Mesendoderm (in vitro differentiated cells): ENCODE data around the gene MESD.
A peak's percentile ranks its signal among the peaks of the same experiment; 100 is the strongest.

Experiments
- DNase-seq: peaks from one replicate; pipeline ENCODE4 v3.0.0; 2013
- H2AK5ac ChIP-seq: 2 replicates; pipeline ENCODE4 v1.6.1; 2013; ENCODE audit warnings: low read length, inconsistent platforms
- H2BK120ac ChIP-seq: 2 replicates; pipeline ENCODE4 v1.6.1; 2013; ENCODE audit warnings: low read depth, mild to moderate bottlenecking, low read length, moderate library complexity, mixed read lengths
- H2BK15ac ChIP-seq: replicated peaks from 2 replicates; pipeline ENCODE4 v1.6.1; 2013; ENCODE audit warnings: low read depth, mild to moderate bottlenecking, moderate library complexity
- H2BK5ac ChIP-seq: 2 replicates; pipeline ENCODE4 v1.6.1; 2013; ENCODE audit warnings: low read length, inconsistent platforms
- H3K18ac ChIP-seq: 2 replicates; pipeline ENCODE4 v1.6.1; 2013; ENCODE audit warnings: mild to moderate bottlenecking, low read length, mixed read lengths
- H3K23ac ChIP-seq: one replicate; pipeline ENCODE4 v1.6.1; 2013; ENCODE audit warnings: low read length
- H3K27ac ChIP-seq: 2 replicates; pipeline ENCODE4 v1.5.1; 2013; ENCODE audit warnings: low read depth, mild to moderate bottlenecking, inconsistent platforms, low read length, moderate library complexity
- H3K27me3 ChIP-seq: 2 replicates; pipeline ENCODE4 v1.6.1; 2013; ENCODE audit warnings: low read length, control low read depth, mild to moderate bottlenecking, inconsistent platforms; ENCODE audit not compliant: insufficient read depth, poor library complexity
- H3K36me3 ChIP-seq: 2 replicates; pipeline ENCODE4 v1.6.1; 2013; ENCODE audit warnings: low read length, inconsistent platforms; ENCODE audit not compliant: control insufficient read depth, insufficient read depth
- H3K4ac ChIP-seq: one replicate; pipeline ENCODE4 v1.6.1; 2013; ENCODE audit warnings: low read depth, mild to moderate bottlenecking, low read length, moderate library complexity
- H3K4me1 ChIP-seq: 2 replicates; pipeline ENCODE4 v1.6.1; 2013; ENCODE audit warnings: low read depth, low read length, inconsistent platforms; ENCODE audit not compliant: control insufficient read depth
- H3K4me2 ChIP-seq: 2 replicates; pipeline ENCODE4 v1.6.1; 2013; ENCODE audit warnings: low read length
- H3K4me3 ChIP-seq: 2 replicates; pipeline ENCODE4 v1.5.1; 2013; ENCODE audit warnings: mild to moderate bottlenecking, low read length
- H3K56ac ChIP-seq: one replicate; pipeline ENCODE4 v1.6.1; 2013; ENCODE audit warnings: low read length
- H3K79me1 ChIP-seq: 2 replicates; pipeline ENCODE4 v1.6.1; 2013; ENCODE audit warnings: low read length, inconsistent platforms
- H3K79me2 ChIP-seq: 2 replicates; pipeline ENCODE4 v1.6.1; 2013; ENCODE audit warnings: mild to moderate bottlenecking, low read length; ENCODE audit not compliant: control insufficient read depth, insufficient read depth
- H3K9ac ChIP-seq: 2 replicates; pipeline ENCODE4 v1.6.1; 2013; ENCODE audit warnings: low read length, inconsistent platforms
- H4K5ac ChIP-seq: one replicate; pipeline ENCODE4 v1.6.1; 2013; ENCODE audit warnings: low read length
- H4K8ac ChIP-seq: one replicate; pipeline ENCODE4 v1.6.1; 2013; ENCODE audit warnings: low read depth, mild to moderate bottlenecking, control low read depth, low read length, moderate library complexity
- WGBS: extraction: QIAGEN DNeasy Blood & Tissue Kit; methylation state at CpG from one replicate; pipeline ENCODE4 v1.1.7; 2013; ENCODE audit warnings: low lambda C conversion rate, missing lambda C conversion rate; ENCODE audit not compliant: insufficient coverage; ENCODE audit errors: extremely low coverage; 5-methylcytosine and 5-hydroxymethylcytosine counted together

The MESD gene

GRCh38 chr15:80923668-80924067, 66.0 kb downstream of the MESD start:
- H3K4me3 ChIP-seq, result no peak overlapping the region
- H2AK5ac ChIP-seq, result no peak overlapping the region
- no peak for DNase-seq
- no peak overlapping the region for H2BK5ac ChIP-seq
- no peak overlapping the region for H3K9ac ChIP-seq
- no peak overlapping the region for H2BK15ac ChIP-seq
- H3K79me2 ChIP-seq, result no peaks in the 10 kb centered on the region
- no peak overlapping the region for H3K4me2 ChIP-seq
- no peak overlapping the region for H3K4ac ChIP-seq
- no peaks in the 10 kb centered on the region for H3K36me3 ChIP-seq
- WGBS, result no CpG with 5 or more reads among the region's 6 CpGs
- H4K8ac ChIP-seq, result no peak overlapping the region
- H3K4me1 ChIP-seq, result no peaks in the 10 kb centered on the region
- H2BK120ac ChIP-seq, result no peak overlapping the region
- H3K18ac ChIP-seq, result no peak overlapping the region
- H3K27ac ChIP-seq, result no peak overlapping the region
- no peak overlapping the region for H3K56ac ChIP-seq
- H3K23ac ChIP-seq, result no peak overlapping the region
- H3K79me1 ChIP-seq, result no peaks in the 10 kb centered on the region
- no peaks in the 10 kb centered on the region for H3K27me3 ChIP-seq
- H4K5ac ChIP-seq, result no peak overlapping the region

GRCh38 chr15:80921736-80922410, 67.7 kb downstream of the MESD start:
- no peaks in the 10 kb centered on the region for H3K4me1 ChIP-seq
- H3K4me2 ChIP-seq, result no peak overlapping the region
- H4K5ac ChIP-seq, result no peak overlapping the region
- H3K9ac ChIP-seq, result no peak overlapping the region
- no peak overlapping the region for H2BK120ac ChIP-seq
- H3K36me3 ChIP-seq, result no peaks in the 10 kb centered on the region
- H2AK5ac ChIP-seq, result no peak overlapping the region
- H2BK15ac ChIP-seq, result no peak overlapping the region
- no peaks in the 10 kb centered on the region for H3K79me2 ChIP-seq
- H2BK5ac ChIP-seq, result no peak overlapping the region
- no CpG with 5 or more reads among the region's 20 CpGs for WGBS
- H3K18ac ChIP-seq, result no peak overlapping the region
- H3K27ac ChIP-seq, result no peak overlapping the region
- no peaks in the 10 kb centered on the region for H3K27me3 ChIP-seq
- no peak overlapping the region for H4K8ac ChIP-seq
- no peaks in the 10 kb centered on the region for H3K79me1 ChIP-seq
- no peak overlapping the region for H3K56ac ChIP-seq
- DNase-seq, result no peak
- H3K23ac ChIP-seq, result no peak overlapping the region
- H3K4me3 ChIP-seq, result no peak overlapping the region
- no peak overlapping the region for H3K4ac ChIP-seq

GRCh38 chr15:80920271-80920699, 69.3 kb downstream of the MESD start:
- Histone ChIP-seq H3K56ac (no peak overlapping the region), H2BK5ac (no peak overlapping the region), H3K4me2 (no peak overlapping the region), H3K27me3 (no peaks in the 10 kb centered on the region), H2AK5ac (no peak overlapping the region), H4K5ac (no peak overlapping the region), H3K4me1 (no peaks in the 10 kb centered on the region), H4K8ac (no peak overlapping the region), H3K4ac (no peak overlapping the region), H3K4me3 (no peak overlapping the region), H3K79me2 (no peaks in the 10 kb centered on the region), H3K9ac (no peak overlapping the region), H3K27ac (no peak overlapping the region), H2BK15ac (no peak overlapping the region), H3K36me3 (no peaks in the 10 kb centered on the region), H2BK120ac (no peak overlapping the region), H3K23ac (no peak overlapping the region), H3K79me1 (no peaks in the 10 kb centered on the region), H3K18ac (no peak overlapping the region)
- no peak for DNase-seq
- WGBS, result no CpG with 5 or more reads among the region's 5 CpGs

- no peak overlapping the region for H2BK120ac ChIP-seq
- H3K4me3 ChIP-seq, result no peak overlapping the region
- H2BK5ac ChIP-seq, result no peak overlapping the region
- H4K5ac ChIP-seq, result no peak overlapping the region
- no peak overlapping the region for H2BK15ac ChIP-seq
- no peaks in the 10 kb centered on the region for H3K79me1 ChIP-seq
- no peaks in the 10 kb centered on the region for H3K36me3 ChIP-seq
- H3K9ac ChIP-seq, result no peak overlapping the region
- no peak overlapping the region for H4K8ac ChIP-seq
- WGBS, result no CpG with 5 or more reads among the region's 5 CpGs
- no peak overlapping the region for H3K4ac ChIP-seq
- H3K27ac ChIP-seq, result no peak overlapping the region
- H3K4me2 ChIP-seq, result no peak overlapping the region
- no peak overlapping the region for H3K56ac ChIP-seq
- no peak overlapping the region for H3K23ac ChIP-seq
- no peak overlapping the region for H2AK5ac ChIP-seq
- H3K18ac ChIP-seq, result no peak overlapping the region
- no peak for DNase-seq
- no peaks in the 10 kb centered on the region for H3K27me3 ChIP-seq
- no peaks in the 10 kb centered on the region for H3K79me2 ChIP-seq
- no peaks in the 10 kb centered on the region for H3K4me1 ChIP-seq
These were observed 71.3 kb downstream of the MESD start for GRCh38 chr15:80918196-80918783.

GRCh38 chr15:80916056-80916455, 73.6 kb downstream of the MESD start:
- H3K4me1 ChIP-seq, result no peaks in the 10 kb centered on the region
- no peaks in the 10 kb centered on the region for H3K79me1 ChIP-seq
- H3K27ac ChIP-seq, result no peak overlapping the region
- WGBS, result no CpG with 5 or more reads among the region's 7 CpGs
- DNase-seq, result no peak
- H3K36me3 ChIP-seq, result no peaks in the 10 kb centered on the region
- no peaks in the 10 kb centered on the region for H3K79me2 ChIP-seq
- no peak overlapping the region for H2AK5ac ChIP-seq
- H3K4ac ChIP-seq, result no peak overlapping the region
- H3K4me3 ChIP-seq, result no peak overlapping the region
- no peak overlapping the region for H2BK15ac ChIP-seq
- H3K9ac ChIP-seq, result no peak overlapping the region
- no peak overlapping the region for H4K5ac ChIP-seq
- no peaks in the 10 kb centered on the region for H3K27me3 ChIP-seq
- H3K4me2 ChIP-seq, result no peak overlapping the region
- no peak overlapping the region for H3K23ac ChIP-seq
- no peak overlapping the region for H3K56ac ChIP-seq
- no peak overlapping the region for H2BK5ac ChIP-seq
- H3K18ac ChIP-seq, result no peak overlapping the region
- H2BK120ac ChIP-seq, result no peak overlapping the region
- no peak overlapping the region for H4K8ac ChIP-seq

- Histone ChIP-seq H3K23ac (no peak overlapping the region), H3K27ac (no peak overlapping the region), H3K79me2 (no peaks in the 10 kb centered on the region), H3K9ac (no peak overlapping the region), H3K4me3 (no peak overlapping the region), H2BK120ac (no peak overlapping the region), H3K4me1 (no peaks in the 10 kb centered on the region), H2BK5ac (no peak overlapping the region), H3K4me2 (no peak overlapping the region), H3K56ac (no peak overlapping the region), H3K79me1 (no peaks in the 10 kb centered on the region), H2AK5ac (no peak overlapping the region), H3K36me3 (no peaks in the 10 kb centered on the region), H4K8ac (no peak overlapping the region), H3K27me3 (no peaks in the 10 kb centered on the region), H3K4ac (no peak overlapping the region), H4K5ac (no peak overlapping the region), H3K18ac (no peak overlapping the region), H2BK15ac (no peak overlapping the region)
- peak; percentile 82 for DNase-seq
- no CpG with 5 or more reads among the region's 3 CpGs for WGBS
These were observed 74.1 kb downstream of the MESD start for GRCh38 chr15:80915472-80915871.
